T-helper 17 cell (primary cell): ENCODE results near the gene GNPDA1. TPM values are rescaled to one million over a fixed set of nuclear protein-coding genes. Genes with fewer than 3 reads are reported as not detected.

Source experiments
- total RNA-seq, 4 donors: library from RNA in 2 of 4; stranded (reverse) in 2 of 4; gene quantifications; one replicate each; pipeline ENCODE4 v1.2.3 and lab custom pipeline; 2022 to 2026

GNPDA1 gene
- total RNA-seq, 2 donors from 2014 or later, result 9.5 to 13.2 TPM

Other genes with a start within 250 kb of the GNPDA1 start
- under 1 TPM; 0.57 to 0.87 TPM for gene PCDH1, start 134.6 kb downstream of the GNPDA1 start, total RNA-seq
- gene DELE1, start 89.2 kb downstream of the GNPDA1 start, total RNA-seq, result 10 to 100 TPM; 76.6 to 86.7 TPM
- gene PCDH12, start 54.8 kb downstream of the GNPDA1 start, total RNA-seq, result under 1 TPM; 0.05 to 0.15 TPM
- gene RNF14, start 43.9 kb downstream of the GNPDA1 start, total RNA-seq, result 10 to 100 TPM; 16.5 to 18.7 TPM
- gene NDFIP1, start 95.8 kb upstream of the GNPDA1 start, total RNA-seq, result 10 to 100 TPM; 89.6 to 92.9 TPM